OCI-LY7 (cell line): ENCODE results near the gene HDAC4. TPM values are rescaled to one million over a fixed set of nuclear protein-coding genes. Genes with fewer than 3 reads are reported as not detected.

Source experiments
- BruUV-seq: library from RNA; stranded (reverse); fragments of 400-500 nt; replicated peaks from 2 replicates; lab custom pipeline; 2021; lab: Mats Ljungman, UMichigan
- CTCF ChIA-PET: fragments of 300-600 bp; sonication (Branson Sonifier 250); formaldehyde crosslinking; loops from one replicate; lab custom pipeline; 2022; ENCODE audit warnings: antibody characterized with exemption; ENCODE audit not compliant: unreplicated experiment; lab: Charles Lee
- POLR2A ChIA-PET: fragments of 300-600 bp; sonication (Branson Sonifier 250); formaldehyde crosslinking; loops from one replicate; lab custom pipeline; 2022; ENCODE audit warnings: antibody characterized with exemption; lab: Charles Lee
- DNase-seq: peaks from one replicate; pipeline ENCODE4 v3.0.0-alpha.2; 2015; ENCODE audit warnings: low spot score
- H2AFZ ChIP-seq: fragments of 200-600 bp; sonication (generic), shearing (Covaris generic); 2 replicates; pipeline ENCODE4 v1.6.1; 2014; ENCODE audit warnings: mild to moderate bottlenecking, antibody characterized with exemption, low read length, moderate library complexity
- H3K27ac ChIP-seq: fragments of 200-600 bp; sonication (generic); 2 replicates; pipeline ENCODE4 v1.5.1; 2014; ENCODE audit warnings: mixed run types, low read depth, mild to moderate bottlenecking, moderate library complexity, low read length, inconsistent platforms; ENCODE audit not compliant: poor library complexity, severe bottlenecking
- H3K36me3 ChIP-seq: fragments of 200-600 bp; sonication (generic); 2 replicates; pipeline ENCODE4 v1.6.1; 2014; ENCODE audit warnings: mild to moderate bottlenecking, antibody characterized with exemption, low read length, moderate library complexity, mixed read lengths; ENCODE audit not compliant: insufficient read depth
- H3K4me1 ChIP-seq: fragments of 200-600 bp; sonication (generic); 2 replicates; pipeline ENCODE4 v1.5.1; 2014; ENCODE audit warnings: mild to moderate bottlenecking, low read length; ENCODE audit not compliant: insufficient read depth, poor library complexity, severe bottlenecking
- H3K4me2 ChIP-seq: fragments of 200-600 bp; sonication (generic); 2 replicates; pipeline ENCODE4 v1.6.1; 2014; ENCODE audit warnings: mild to moderate bottlenecking, low read length
- H3K4me3 ChIP-seq: fragments of 200-600 bp; sonication (generic); 2 replicates; pipeline ENCODE4 v1.5.1; 2014; ENCODE audit warnings: mild to moderate bottlenecking, low read depth, low read length; ENCODE audit not compliant: poor library complexity, severe bottlenecking
- H3K79me2 ChIP-seq: fragments of 200-600 bp; sonication (generic); 2 replicates; pipeline ENCODE4 v1.6.1; 2016; ENCODE audit warnings: low read depth, mild to moderate bottlenecking, low read length, moderate library complexity, mixed read lengths; ENCODE audit not compliant: insufficient read depth
- H3K9me2 ChIP-seq: fragments of 200-600 bp; sonication (generic); 2 replicates; pipeline ENCODE4 v1.6.1; 2016; ENCODE audit warnings: mild to moderate bottlenecking, low read length, mixed read lengths; ENCODE audit not compliant: insufficient read depth
- H3K9me3 ChIP-seq: fragments of 200-600 bp; sonication (generic); 2 replicates; pipeline ENCODE4 v1.6.1; 2014; ENCODE audit warnings: mild to moderate bottlenecking, mixed run types, low read length, mixed read lengths
- H4K20me1 ChIP-seq: fragments of 200-600 bp; sonication (generic); 2 replicates; pipeline ENCODE4 v1.6.1; 2014; ENCODE audit warnings: mild to moderate bottlenecking, antibody characterized with exemption, low read length, moderate library complexity, mixed read lengths; ENCODE audit not compliant: insufficient read depth
- EZH2phosphoT487 ChIP-seq: fragments of 200-600 bp; sonication (generic); IDR thresholded peaks from 2 replicates; pipeline ENCODE4 v1.6.1; 2018; ENCODE audit warnings: low read depth, borderline replicate concordance, mild to moderate bottlenecking, mixed run types, antibody characterized with exemption, low read length, moderate library complexity, mixed read lengths
- intact Hi-C: fragments of 100-400 bp; cut with micrococcal nuclease; formaldehyde crosslinking; loops from one replicate; pipeline ENCODE4 v1.10.0; 2022; ENCODE audit not compliant: unreplicated experiment
- total RNA-seq, 2 experiments: library from RNA; depleted of rRNA in 1 of 2; stranded (reverse); fragments of >200 nt in 1 of 2; shearing (Covaris generic) in 1 of 2; gene quantifications; 2 replicates each; pipeline ENCODE4 v1.2.3, GENCODE V29; 2014 to 2022
- TF ChIP-seq, protein P1 (sequence below): fragments of 200-600 bp; sonication (generic); conservative IDR thresholded peaks from 2 replicates; pipeline ENCODE4 v1.5.1; 2014; ENCODE audit warnings: mild to moderate bottlenecking, antibody characterized with exemption, low read length, moderate library complexity, mixed read lengths

HDAC4 gene
- total RNA-seq, 2 experiments from 2014 or later, result 10.2 to 20.6 TPM

DNA sequence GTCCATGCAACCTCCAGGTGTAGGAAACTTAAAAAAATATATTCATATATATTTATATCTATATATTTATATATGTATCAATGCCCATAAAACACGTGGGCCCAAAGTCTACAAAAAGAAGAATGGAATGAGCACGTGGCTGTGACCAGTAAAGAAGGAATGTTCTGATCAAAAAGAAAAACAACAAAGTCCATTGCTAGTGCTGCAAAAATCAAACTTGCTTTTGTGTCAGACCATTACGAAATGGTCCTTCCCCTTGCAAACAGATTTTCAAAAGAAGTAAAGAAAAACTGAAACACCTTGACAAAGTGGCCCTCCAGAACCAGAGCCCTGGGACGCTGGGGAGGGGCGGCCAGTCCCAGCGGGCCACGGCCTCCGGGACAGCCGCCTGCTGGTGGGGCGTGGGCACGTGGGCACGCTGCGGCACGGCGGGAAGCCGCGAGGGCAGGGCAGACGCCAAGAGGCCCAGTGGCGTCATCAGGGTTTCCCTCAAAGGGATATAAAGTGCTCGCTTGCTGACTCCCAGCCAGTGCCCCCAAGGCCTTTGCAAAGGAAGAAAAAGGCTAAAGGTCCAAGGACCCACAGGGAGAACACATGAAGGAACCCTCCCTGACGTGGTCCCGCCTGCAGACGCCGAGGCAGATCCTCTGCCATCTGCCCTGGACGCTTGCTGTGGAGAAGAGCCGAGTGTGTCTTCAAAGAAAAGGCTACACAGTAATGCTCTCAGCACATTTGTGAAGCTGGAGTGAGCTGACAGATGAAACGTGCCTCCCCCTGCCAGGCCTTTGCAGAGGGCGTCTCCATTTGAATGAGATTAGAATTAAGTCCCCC is 351.2 kb downstream of the HDAC4 start:
- no peaks in the 10 kb centered on the region for H3K4me1 ChIP-seq
- H3K4me3 ChIP-seq, result no peak overlapping the region
- no peaks in the 10 kb centered on the region for H3K9me3 ChIP-seq
- H3K36me3 ChIP-seq, result no peaks in the 10 kb centered on the region
- ChIA-PET POLR2A (no interaction called here), CTCF (no interaction called here)
- H2AFZ ChIP-seq, result no peak overlapping the region
- H3K79me2 ChIP-seq, result no peaks in the 10 kb centered on the region
- no TSS peak for BruUV-seq
- intact Hi-C loops, result no loop called here
- no peak overlapping the region for H3K4me2 ChIP-seq
- TF ChIP-seq, protein P1, sequence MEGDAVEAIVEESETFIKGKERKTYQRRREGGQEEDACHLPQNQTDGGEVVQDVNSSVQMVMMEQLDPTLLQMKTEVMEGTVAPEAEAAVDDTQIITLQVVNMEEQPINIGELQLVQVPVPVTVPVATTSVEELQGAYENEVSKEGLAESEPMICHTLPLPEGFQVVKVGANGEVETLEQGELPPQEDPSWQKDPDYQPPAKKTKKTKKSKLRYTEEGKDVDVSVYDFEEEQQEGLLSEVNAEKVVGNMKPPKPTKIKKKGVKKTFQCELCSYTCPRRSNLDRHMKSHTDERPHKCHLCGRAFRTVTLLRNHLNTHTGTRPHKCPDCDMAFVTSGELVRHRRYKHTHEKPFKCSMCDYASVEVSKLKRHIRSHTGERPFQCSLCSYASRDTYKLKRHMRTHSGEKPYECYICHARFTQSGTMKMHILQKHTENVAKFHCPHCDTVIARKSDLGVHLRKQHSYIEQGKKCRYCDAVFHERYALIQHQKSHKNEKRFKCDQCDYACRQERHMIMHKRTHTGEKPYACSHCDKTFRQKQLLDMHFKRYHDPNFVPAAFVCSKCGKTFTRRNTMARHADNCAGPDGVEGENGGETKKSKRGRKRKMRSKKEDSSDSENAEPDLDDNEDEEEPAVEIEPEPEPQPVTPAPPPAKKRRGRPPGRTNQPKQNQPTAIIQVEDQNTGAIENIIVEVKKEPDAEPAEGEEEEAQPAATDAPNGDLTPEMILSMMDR, result no peak
- no peak for TF ChIP-seq EZH2phosphoT487
- H3K27ac ChIP-seq, result no peak overlapping the region
- no peaks in the 10 kb centered on the region for H3K9me2 ChIP-seq
- no peak for DNase-seq
- no peaks in the 10 kb centered on the region for H4K20me1 ChIP-seq

DNA sequence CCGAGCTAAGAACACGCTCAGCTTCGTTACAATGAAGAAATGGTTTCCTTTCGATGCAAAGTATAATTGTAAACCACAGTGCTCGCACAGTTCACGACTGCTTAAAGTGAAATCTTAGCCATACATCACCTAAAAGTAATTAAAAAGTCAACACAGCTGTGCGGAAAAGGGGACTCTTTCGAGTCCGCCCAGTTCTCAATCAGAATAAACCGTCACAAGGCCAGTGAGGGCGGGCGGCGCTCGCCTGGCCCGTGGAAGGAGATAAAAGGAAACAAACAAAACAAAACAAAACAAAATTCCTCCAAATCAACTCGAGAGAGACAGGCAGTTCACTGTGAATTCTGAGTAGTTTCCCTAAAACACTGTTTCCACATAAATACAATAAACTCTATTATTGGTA is 352.1 kb downstream of the HDAC4 start:
- Histone ChIP-seq H3K4me2 (no peak overlapping the region), H2AFZ (no peak overlapping the region), H3K27ac (no peak overlapping the region), H3K4me1 (no peaks in the 10 kb centered on the region), H3K9me2 (no peaks in the 10 kb centered on the region), H3K36me3 (no peaks in the 10 kb centered on the region), H3K4me3 (no peak overlapping the region), H3K9me3 (no peaks in the 10 kb centered on the region), H4K20me1 (no peaks in the 10 kb centered on the region), H3K79me2 (no peaks in the 10 kb centered on the region)
- DNase-seq, result no peak
- TF ChIP-seq EZH2phosphoT487, result no peak
- TF ChIP-seq, protein P1, result no peak
- intact Hi-C loops, result no loop called here
- BruUV-seq, result no TSS peak
- ChIA-PET CTCF (no interaction called here), POLR2A (no interaction called here)

- no peaks in the 10 kb centered on the region for H3K36me3 ChIP-seq
- H3K4me1 ChIP-seq, result no peaks in the 10 kb centered on the region
- H3K27ac ChIP-seq, result no peak overlapping the region
- no TSS peak for BruUV-seq
- intact Hi-C loops, result no loop called here
- no peak overlapping the region for H2AFZ ChIP-seq
- no peak overlapping the region for H3K4me3 ChIP-seq
- no peaks in the 10 kb centered on the region for H3K79me2 ChIP-seq
- H3K9me2 ChIP-seq, result no peaks in the 10 kb centered on the region
- ChIA-PET CTCF (no interaction called here), POLR2A (no interaction called here)
- no peaks in the 10 kb centered on the region for H3K9me3 ChIP-seq
- TF ChIP-seq, protein P1, result no peak
- TF ChIP-seq EZH2phosphoT487, result no peak
- no peak for DNase-seq
- H4K20me1 ChIP-seq, result no peaks in the 10 kb centered on the region
- H3K4me2 ChIP-seq, result no peak overlapping the region
Measured at GRCh38 chr2:239047861-239048260, 353.0 kb downstream of the HDAC4 start.
